Smooth muscle cell of bladder (primary cell): ENCODE measurements around the gene MYBPHL. TPM values are rescaled to one million over a fixed set of nuclear protein-coding genes. Genes with fewer than 3 reads are reported as not detected.

ENCODE experiments used
- total RNA-seq: library from RNA; depleted of rRNA; stranded (reverse); fragments of >200 nt; gene quantifications from 2 replicates; pipeline ENCODE4 v1.2.3, GENCODE V29; 2014

Gene MYBPHL
- not detected in 2 replicates for total RNA-seq

GRCh38 chr1:109306832-109307273 is at the start of gene MYBPHL:
Gene MYBPHL, minus strand, starts transcription at chr1:109307011. Its CDS starts 20 bp downstream, at chr1:109306991.

GRCh38 chr1:109282952-109283747 is 23.7 kb downstream of the MYBPHL start, which contains the start of gene PSRC1:
Gene PSRC1, minus strand, starts transcription at chr1:109283145.

GRCh38 chr1:109248797-109249629 is 57.8 kb downstream of the MYBPHL start, which contains the start of gene CELSR2:
Gene CELSR2, plus strand, starts transcription at chr1:109249539. Its CDS starts 541 bp downstream, at chr1:109250080.

Other genes with a start within 250 kb of the MYBPHL start
- 87.9 and 127 TPM in 2 replicates for gene TAF13, start 231.0 kb downstream of the MYBPHL start, total RNA-seq
- 38.1 and 46.3 TPM in 2 replicates for gene TMEM167B, start 216.2 kb downstream of the MYBPHL start, total RNA-seq
- 0.57 and 0.74 TPM in 2 replicates for gene ELAPOR1, start 192.9 kb downstream of the MYBPHL start, total RNA-seq
- gene SARS1, start 93.1 kb downstream of the MYBPHL start, total RNA-seq = 266 and 324 TPM in 2 replicates
- 1.00 and 1.5 TPM in 2 replicates for gene CELSR2, start 57.5 kb downstream of the MYBPHL start, total RNA-seq
- 1.8 and 2.3 TPM in 2 replicates for gene PSRC1, start 23.9 kb downstream of the MYBPHL start, total RNA-seq
- gene SORT1, start 90.9 kb upstream of the MYBPHL start, total RNA-seq = 3.3 and 4.7 TPM in 2 replicates
- 39.1 and 43.8 TPM in 2 replicates for gene PSMA5, start 119.4 kb upstream of the MYBPHL start, total RNA-seq
- gene SYPL2, start 159.5 kb upstream of the MYBPHL start, total RNA-seq = 0.28 and 0.46 TPM in 2 replicates
- gene ATXN7L2, start 176.9 kb upstream of the MYBPHL start, total RNA-seq = 0.85 and 1.5 TPM in 2 replicates
- 3.6 TPM in 2 replicates for gene CYB561D1, start 187.1 kb upstream of the MYBPHL start, total RNA-seq
- gene AMIGO1, start 202.7 kb upstream of the MYBPHL start, total RNA-seq = 1.6 and 2.0 TPM in 2 replicates
- 0.28 TPM in 2 replicates for gene GPR61, start 232.9 kb upstream of the MYBPHL start, total RNA-seq
- gene GNAI3, start 241.6 kb upstream of the MYBPHL start, total RNA-seq = 11.7 and 13.7 TPM in 2 replicates